Testis (tissue), 3 donors: ENCODE results near the gene FAM131B. TPM values are rescaled to one million over a fixed set of nuclear protein-coding genes. Genes with fewer than 3 reads are reported as not detected.

Experiments used
- DNase-seq: peaks from one replicate; pipeline ENCODE4 v3.0.0-alpha.2; 2019
- H3K27ac ChIP-seq, 2 donors: fragments of 200-600 bp; sonication (generic); one replicate each; pipeline ENCODE4 v1.5.1; 2019
- H3K27me3 ChIP-seq: fragments of 200-600 bp; sonication (generic); one replicate; pipeline ENCODE4 v1.5.1; 2019
- H3K36me3 ChIP-seq: fragments of 200-600 bp; sonication (generic); one replicate; pipeline ENCODE4 v1.5.1; 2017; ENCODE audit warnings: low read depth; ENCODE audit errors: missing control alignments
- H3K4me1 ChIP-seq: fragments of 200-600 bp; sonication (generic); one replicate; pipeline ENCODE4 v1.5.1; 2019
- H3K4me3 ChIP-seq, 2 donors: fragments of 200-600 bp; sonication (generic); one replicate each; pipeline ENCODE4 v1.5.1; 2017 to 2019
- H3K9me3 ChIP-seq: fragments of 200-600 bp; sonication (generic); one replicate; pipeline ENCODE4 v1.5.1; 2017
- POLR2A ChIP-seq: fragments of 450-650 bp; IDR thresholded peaks from one replicate; pipeline ENCODE4 v1.6.1; 2017; ENCODE audit warnings: antibody characterized with exemption, mild to moderate bottlenecking, moderate library complexity
- WGBS, 2 donors: methylation state at CpG; one replicate each; pipeline ENCODE4 v1.1.5; 2018; 5-methylcytosine and 5-hydroxymethylcytosine counted together
- intact Hi-C: fragments of 100-400 bp; cut with DNase I; formaldehyde crosslinking; loops from one replicate; pipeline ENCODE4 v1.15.1; 2023; ENCODE audit warnings: low total_unique reads
- polyA plus RNA-seq: library from polyadenylated mRNA; stranded (reverse); fragments of 350-450 nt; fragmentation: Illumina TruSeq; extraction: RNeasy Lipid Tissue Mini Kit (QIAGEN cat#74804); gene quantifications from one replicate; pipeline ENCODE4 v1.2.3, GENCODE V29; 2014; ENCODE audit warnings: low read depth, low replicate concordance; ENCODE audit not compliant: insufficient read depth
- total RNA-seq, 2 donors: library from RNA; depleted of rRNA; stranded (reverse); fragments of >200 nt; gene quantifications; one replicate each; pipeline ENCODE4 v1.2.3, GENCODE V29; 2016
- TF ChIP-seq, protein P1 (sequence below), 3 experiments: fragments of 450-650 bp in 2 of 3; fragments of 200-600 bp in 1 of 3; sonication (generic) in 1 of 3; IDR thresholded peaks; one replicate each; pipeline ENCODE4 v1.5.1; 2016 to 2019; ENCODE audit warnings: antibody characterized with exemption in 3 of 3, mild to moderate bottlenecking in 2 of 3, moderate library complexity in 1 of 3

FAM131B gene
- total and polyA plus RNA-seq, 3 donors from 2014 or later, result 1.2 TPM

DNA sequence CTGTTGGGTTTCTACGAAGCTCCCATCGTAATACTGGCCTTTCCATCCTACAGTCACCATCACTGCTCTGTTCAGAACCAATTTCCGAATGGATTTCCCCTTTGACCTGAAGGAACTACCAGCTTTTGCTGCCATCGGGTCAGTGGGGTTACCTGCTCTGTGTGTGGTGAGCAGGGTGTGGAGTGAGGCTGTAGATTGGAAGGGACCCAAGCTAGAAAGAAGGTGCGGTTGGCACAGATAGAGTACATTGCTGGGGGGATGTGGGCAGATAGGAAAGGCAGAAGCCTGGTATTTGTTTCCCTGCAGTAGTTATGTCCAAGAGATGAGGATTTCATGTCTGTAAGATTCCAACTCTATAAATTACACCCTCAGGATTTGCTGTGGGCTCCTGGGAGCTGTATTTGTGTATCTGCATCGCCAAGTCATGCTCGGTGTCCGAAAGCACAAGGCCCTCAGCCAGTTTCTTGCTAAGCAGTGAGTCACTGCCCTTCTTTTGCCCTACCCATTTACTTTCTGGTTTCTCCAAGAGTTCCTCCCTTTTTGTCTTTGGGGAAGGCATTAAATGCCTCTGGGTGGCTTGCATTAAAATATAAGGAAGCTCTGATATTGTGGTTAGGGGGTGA, 31.2 kb downstream of the FAM131B start:
- intact Hi-C loops, result no loop called here
- H3K9me3 ChIP-seq, result no peaks in the 10 kb centered on the region
- no peak overlapping the region for H3K27ac ChIP-seq
- WGBS, 2 donors, result 88 to 89% methylated on average over 8 of the region's 8 CpGs
- H3K4me1 ChIP-seq, result no peaks in the 10 kb centered on the region
- H3K36me3 ChIP-seq, result no peaks in the 10 kb centered on the region
- no peaks in the 10 kb centered on the region for H3K27me3 ChIP-seq
- no peak overlapping the region for H3K4me3 ChIP-seq
- TF ChIP-seq, protein P1, sequence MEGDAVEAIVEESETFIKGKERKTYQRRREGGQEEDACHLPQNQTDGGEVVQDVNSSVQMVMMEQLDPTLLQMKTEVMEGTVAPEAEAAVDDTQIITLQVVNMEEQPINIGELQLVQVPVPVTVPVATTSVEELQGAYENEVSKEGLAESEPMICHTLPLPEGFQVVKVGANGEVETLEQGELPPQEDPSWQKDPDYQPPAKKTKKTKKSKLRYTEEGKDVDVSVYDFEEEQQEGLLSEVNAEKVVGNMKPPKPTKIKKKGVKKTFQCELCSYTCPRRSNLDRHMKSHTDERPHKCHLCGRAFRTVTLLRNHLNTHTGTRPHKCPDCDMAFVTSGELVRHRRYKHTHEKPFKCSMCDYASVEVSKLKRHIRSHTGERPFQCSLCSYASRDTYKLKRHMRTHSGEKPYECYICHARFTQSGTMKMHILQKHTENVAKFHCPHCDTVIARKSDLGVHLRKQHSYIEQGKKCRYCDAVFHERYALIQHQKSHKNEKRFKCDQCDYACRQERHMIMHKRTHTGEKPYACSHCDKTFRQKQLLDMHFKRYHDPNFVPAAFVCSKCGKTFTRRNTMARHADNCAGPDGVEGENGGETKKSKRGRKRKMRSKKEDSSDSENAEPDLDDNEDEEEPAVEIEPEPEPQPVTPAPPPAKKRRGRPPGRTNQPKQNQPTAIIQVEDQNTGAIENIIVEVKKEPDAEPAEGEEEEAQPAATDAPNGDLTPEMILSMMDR (IDR thresholded peaks at IDR 0.05), result no peak
- TF ChIP-seq POLR2A, result no peak
- no peak for DNase-seq

DNA sequence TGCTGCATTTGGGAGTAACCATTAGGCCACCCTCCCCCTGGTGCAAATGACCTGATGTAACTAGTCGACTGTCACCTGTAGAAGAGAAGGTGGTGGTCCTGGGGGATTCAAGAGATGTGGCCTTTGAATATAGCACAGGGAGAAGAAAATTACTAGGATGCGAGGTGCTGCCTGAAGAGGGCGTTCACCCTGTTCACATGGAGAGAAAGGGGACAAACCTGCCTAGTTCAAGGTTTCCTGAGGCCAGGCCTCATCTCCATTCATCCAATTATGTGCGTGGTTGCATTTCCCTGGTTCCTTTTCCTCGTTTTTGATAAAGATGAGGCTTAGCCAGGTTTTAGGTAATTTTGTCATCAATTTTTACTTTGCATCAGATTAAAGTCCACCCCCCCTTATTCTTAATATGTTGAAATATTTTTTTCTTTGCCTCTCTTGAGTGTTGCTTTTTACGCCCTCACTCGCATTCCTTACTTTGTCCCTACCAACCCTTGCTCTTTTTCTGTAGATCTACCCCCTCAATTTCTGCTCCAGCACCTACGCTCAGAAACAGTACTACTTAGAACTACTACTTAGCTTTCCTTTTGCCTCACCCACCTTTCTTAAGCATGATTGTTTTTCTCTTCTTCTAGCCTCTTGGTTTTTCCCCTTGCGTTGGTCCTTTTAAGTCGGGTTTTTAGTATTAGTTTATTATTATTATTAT, 32.9 kb downstream of the FAM131B start:
- Histone ChIP-seq H3K9me3 (no peaks in the 10 kb centered on the region), H3K36me3 (no peaks in the 10 kb centered on the region), H3K4me3 (no peak overlapping the region), H3K4me1 (no peaks in the 10 kb centered on the region), H3K27ac (no peak overlapping the region), H3K27me3 (no peaks in the 10 kb centered on the region)
- TF ChIP-seq POLR2A, result no peak
- TF ChIP-seq, protein P1 (IDR thresholded peaks at IDR 0.05), result no peak
- intact Hi-C loops, result no loop called here
- WGBS, 2 donors, result 90 to 95% methylated on average over 10 of the region's 10 CpGs
- DNase-seq, result no peak

DNA sequence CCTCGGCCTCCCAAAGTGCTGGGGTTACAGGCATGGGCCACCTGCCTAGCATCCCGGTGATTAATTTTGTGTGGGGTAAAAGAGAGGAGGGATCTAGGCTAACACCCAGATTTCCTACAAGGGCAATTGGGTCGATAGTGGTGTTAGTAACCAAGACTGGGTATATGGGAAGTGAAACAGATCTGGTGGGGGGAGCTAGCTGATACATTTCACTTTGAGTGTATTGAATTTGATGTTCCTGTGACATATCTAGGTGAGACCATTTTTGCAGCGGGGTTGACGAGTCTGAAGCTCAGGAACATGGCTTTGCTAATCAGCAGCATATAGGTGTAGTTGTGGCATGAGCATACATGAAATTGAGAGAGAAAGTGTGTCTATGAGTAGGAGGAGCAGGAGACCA, 34.6 kb downstream of the FAM131B start:
- H3K4me3 ChIP-seq, result no peak overlapping the region
- TF ChIP-seq, protein P1 (IDR thresholded peaks at IDR 0.05), result no peak
- no peak for TF ChIP-seq POLR2A
- intact Hi-C loops, result no loop called here
- no peak for DNase-seq
- H3K9me3 ChIP-seq, result no peaks in the 10 kb centered on the region
- no peaks in the 10 kb centered on the region for H3K27me3 ChIP-seq
- no peaks in the 10 kb centered on the region for H3K36me3 ChIP-seq
- H3K27ac ChIP-seq, result no peak overlapping the region
- H3K4me1 ChIP-seq, result no peaks in the 10 kb centered on the region
- WGBS, 2 donors, result 88 to 91% methylated on average over 5 of the region's 5 CpGs

DNA sequence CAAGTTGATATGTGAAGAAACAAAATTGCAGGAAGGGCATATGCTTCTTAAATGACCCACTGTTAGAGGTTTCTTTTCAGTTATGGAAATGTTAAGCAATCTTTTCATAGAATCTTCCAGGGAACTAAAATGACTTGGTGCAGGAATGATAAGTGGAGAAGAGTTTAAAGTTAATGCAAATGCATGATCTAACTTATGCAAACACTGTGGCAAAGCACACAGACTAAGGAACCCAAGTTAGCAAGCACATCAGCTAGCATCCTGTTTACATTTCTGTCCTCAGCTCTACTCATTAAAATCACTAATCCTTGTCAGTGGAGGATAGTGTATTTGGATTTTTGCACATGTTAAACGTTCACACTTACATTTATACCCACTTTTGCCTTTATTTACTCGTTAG, 37.3 kb downstream of the FAM131B start:
- TF ChIP-seq, protein P1 (IDR thresholded peaks at IDR 0.05), result no peak
- TF ChIP-seq POLR2A, result no peak
- intact Hi-C loops, result no loop called here
- Histone ChIP-seq H3K27ac (no peak overlapping the region), H3K4me1 (no peaks in the 10 kb centered on the region), H3K4me3 (no peak overlapping the region), H3K27me3 (no peaks in the 10 kb centered on the region), H3K9me3 (no peaks in the 10 kb centered on the region), H3K36me3 (no peaks in the 10 kb centered on the region)
- whole genome bisulfite sequencing, 2 donors, result 80 to 82% methylated on average over 2 of the region's 2 CpGs
- DNase-seq, result no peak

- intact Hi-C loops, result no loop called here
Observed at GRCh38 chr7:143323653-143324052, 38.9 kb downstream of the FAM131B start.

More at GRCh38 chr7:143323653-143324052, 38.9 kb downstream of the FAM131B start:
- no peaks in the 10 kb centered on the region for H3K4me1 ChIP-seq
- TF ChIP-seq, protein P1 (IDR thresholded peaks at IDR 0.05), result no peak
- TF ChIP-seq POLR2A, result no peak
- H3K36me3 ChIP-seq, result no peaks in the 10 kb centered on the region
- no peaks in the 10 kb centered on the region for H3K9me3 ChIP-seq
- H3K4me3 ChIP-seq, result no peak overlapping the region
- no peak overlapping the region for H3K27ac ChIP-seq
- 71 to 86% methylated on average over 11 to 12 of the region's 12 CpGs for WGBS, 2 donors
- no peaks in the 10 kb centered on the region for H3K27me3 ChIP-seq
- no peak for DNase-seq
